ENCODE results near the gene ACTN1.

DNA sequence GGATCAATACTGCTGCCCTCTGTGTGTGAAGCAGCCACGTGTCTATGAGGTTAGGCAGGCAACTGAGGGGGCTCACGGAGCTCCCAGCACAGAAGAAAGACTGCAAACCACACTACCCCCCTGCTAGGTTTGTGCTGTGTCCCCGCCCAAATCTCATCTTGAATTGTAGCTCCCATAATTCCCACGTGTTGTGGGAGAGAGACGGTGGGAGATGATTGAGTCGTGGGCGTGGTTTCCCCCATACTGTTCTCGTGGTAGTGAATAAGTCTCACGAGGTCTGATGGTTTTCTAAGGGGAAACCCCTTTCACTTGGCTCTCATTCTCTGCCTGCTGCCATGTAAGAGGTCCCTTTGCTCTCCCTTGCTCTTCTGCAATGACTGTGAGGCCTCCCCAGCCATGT is 68.6 kb downstream of the ACTN1 start:
- TF ChIP-seq FOXM1 (IDR thresholded peaks at IDR 0.05; ENCODE audit: borderline replicate concordance) (no peak), SUZ12 (IDR thresholded peaks at IDR 0.05) (no peak), ARNT (IDR thresholded peaks at IDR 0.05) (no peak), HDGF (IDR thresholded peaks at IDR 0.05; ENCODE audit: borderline replicate concordance) (no peak), FOXK2 (IDR thresholded peaks at IDR 0.05) (no peak), SP1 (IDR thresholded peaks at IDR 0.05) (no peak), LEF1 (IDR thresholded peaks at IDR 0.05; ENCODE audit: borderline replicate concordance) (no peak), L3MBTL2 (conservative IDR thresholded peaks at IDR 0.05) (no peak), FOXA1 (IDR thresholded peaks at IDR 0.05) (no peak), CTBP1 (IDR thresholded peaks at IDR 0.05; ENCODE audit: borderline replicate concordance) (no peak), BHLHE40 (IDR thresholded peaks at IDR 0.05; ENCODE audit: borderline replicate concordance) (no peak), TARDBP (IDR thresholded peaks at IDR 0.05) (no peak), ELF4 (IDR thresholded peaks at IDR 0.05) (no peak)
- TF ChIP-seq, protein P1, sequence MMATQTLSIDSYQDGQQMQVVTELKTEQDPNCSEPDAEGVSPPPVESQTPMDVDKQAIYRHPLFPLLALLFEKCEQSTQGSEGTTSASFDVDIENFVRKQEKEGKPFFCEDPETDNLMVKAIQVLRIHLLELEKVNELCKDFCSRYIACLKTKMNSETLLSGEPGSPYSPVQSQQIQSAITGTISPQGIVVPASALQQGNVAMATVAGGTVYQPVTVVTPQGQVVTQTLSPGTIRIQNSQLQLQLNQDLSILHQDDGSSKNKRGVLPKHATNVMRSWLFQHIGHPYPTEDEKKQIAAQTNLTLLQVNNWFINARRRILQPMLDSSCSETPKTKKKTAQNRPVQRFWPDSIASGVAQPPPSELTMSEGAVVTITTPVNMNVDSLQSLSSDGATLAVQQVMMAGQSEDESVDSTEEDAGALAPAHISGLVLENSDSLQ (IDR thresholded peaks at IDR 0.05): no peak
